H1 (cell line): ENCODE measurements around the gene TRIM38. TPM values are rescaled to one million over a fixed set of nuclear protein-coding genes. Genes with fewer than 3 reads are reported as not detected.

ENCODE experiments used
- CTCF ChIA-PET: fragments of 300-600 bp; sonication (Branson Sonifier 250); formaldehyde crosslinking; loops from one replicate; lab custom pipeline; 2021; ENCODE audit not compliant: partially characterized antibody; lab: Charles Lee
- POLR2A ChIA-PET: fragments of 300-600 bp; sonication (Branson Sonifier 250); formaldehyde crosslinking; loops from one replicate; lab custom pipeline; 2021; ENCODE audit warnings: inconsistent platforms; ENCODE audit not compliant: partially characterized antibody; lab: Charles Lee
- DNase-seq, 2 experiments: peaks; one replicate each; pipeline versions ENCODE4 v3.0.0 to v3.0.0-alpha.2; 2010 to 2022; ENCODE audit warnings: low spot score in 2 of 2, low read depth in 1 of 2, mixed read lengths in 1 of 2
- FAIRE-seq: peaks from 2 replicates; lab custom pipeline; 2011; peaks lifted over from hg19 to GRCh38; lab: Jason Lieb, UNC
- H2AFZ ChIP-seq: 2 replicates; pipeline ENCODE4 v1.8.1; 2012; ENCODE audit warnings: low read length, inconsistent platforms
- H2AK5ac ChIP-seq: 2 replicates; pipeline ENCODE4 v1.6.1; 2013; ENCODE audit warnings: low read depth, low read length
- H2BK120ac ChIP-seq: replicated peaks from 2 replicates; pipeline ENCODE3; 2013; ENCODE audit warnings: low read depth, low read length, inconsistent platforms
- H2BK12ac ChIP-seq: 2 replicates; pipeline ENCODE4 v1.6.1; 2013; ENCODE audit warnings: low read depth, low read length
- H2BK15ac ChIP-seq: 2 replicates; pipeline ENCODE4 v1.6.1; 2013; ENCODE audit warnings: low read length
- H2BK20ac ChIP-seq: 2 replicates; pipeline ENCODE4 v1.6.1; 2013; ENCODE audit warnings: low read length
- H2BK5ac ChIP-seq: 2 replicates; pipeline ENCODE4 v1.6.1; 2013; ENCODE audit warnings: low read depth, low read length
- H3K14ac ChIP-seq: 2 replicates; pipeline ENCODE4 v1.6.1; 2013; ENCODE audit warnings: inconsistent platforms; ENCODE audit not compliant: insufficient read length
- H3K18ac ChIP-seq: 2 replicates; pipeline ENCODE4 v1.6.1; 2013; ENCODE audit warnings: low read length; ENCODE audit errors: extremely low read depth
- H3K23ac ChIP-seq: 2 replicates; pipeline ENCODE4 v1.6.1; 2013; ENCODE audit warnings: inconsistent platforms; ENCODE audit not compliant: insufficient read length
- H3K23me2 ChIP-seq: 2 replicates; pipeline ENCODE4 v1.6.1; 2013; ENCODE audit warnings: low read depth, low read length
- H3K27ac ChIP-seq: 2 replicates; pipeline ENCODE4 v1.6.1; 2011; ENCODE audit warnings: low read depth, low read length, inconsistent platforms
- H3K27me3 ChIP-seq, 4 experiments: replicated peaks in 1 of 4; 1 replicate in 1 of 4; 2 replicates in 3 of 4; pipeline versions ENCODE4 v1.6.1 to v1.8.1; 2011 to 2013; ENCODE audit warnings: low read length in 3 of 4, mild to moderate bottlenecking in 3 of 4, inconsistent platforms in 2 of 4, mixed read lengths in 2 of 4, moderate library complexity in 1 of 4; ENCODE audit not compliant: control insufficient read depth in 3 of 4, insufficient read depth in 3 of 4; ENCODE audit errors: extremely low read depth in 1 of 4
- H3K36me3 ChIP-seq, 4 experiments: 2 replicates each; pipeline versions ENCODE4 v1.6.1 to v1.8.1; 2011 to 2013; ENCODE audit warnings: mild to moderate bottlenecking in 4 of 4, low read length in 3 of 4, moderate library complexity in 2 of 4, control low read depth in 1 of 4, inconsistent platforms in 1 of 4; ENCODE audit not compliant: insufficient read depth in 4 of 4, control insufficient read depth in 2 of 4
- H3K4ac ChIP-seq: replicated peaks from 2 replicates; pipeline ENCODE3; 2013; ENCODE audit warnings: low read length, low read depth, mixed read lengths, inconsistent platforms; ENCODE audit not compliant: insufficient read length
- H3K4me1 ChIP-seq, 4 experiments: replicated peaks in 1 of 4; 1 replicate in 1 of 4; 2 replicates in 3 of 4; pipeline versions ENCODE4 v1.6.1 to v1.8.1; 2011 to 2013; ENCODE audit warnings: low read length in 3 of 4, inconsistent platforms in 2 of 4, mixed read lengths in 1 of 4; ENCODE audit not compliant: insufficient read depth in 4 of 4, control insufficient read depth in 3 of 4
- H3K4me2 ChIP-seq, 2 experiments: 2 replicates each; pipeline versions ENCODE4 v1.6.1 to v1.8.1; 2011 to 2013; ENCODE audit warnings: low read depth in 2 of 2, low read length in 2 of 2, control low read depth in 1 of 2, inconsistent platforms in 1 of 2, mild to moderate bottlenecking in 1 of 2; ENCODE audit not compliant: insufficient read depth in 1 of 2
- H3K4me3 ChIP-seq, 4 experiments: fragments of 200-600, 300-600 bp in 1 of 4; sonication (generic), shearing (Covaris generic), sonication (Bioruptor Twin) in 1 of 4; 2 replicates each; pipeline versions ENCODE4 v1.5.1 to v1.8.1; 2011 to 2016; ENCODE audit warnings: low read length in 4 of 4, low read depth in 3 of 4, control low read depth in 2 of 4, inconsistent platforms in 2 of 4, mild to moderate bottlenecking in 2 of 4, mixed read lengths in 1 of 4, moderate library complexity in 1 of 4; ENCODE audit not compliant: insufficient read depth in 2 of 4; ENCODE audit errors: extremely low read depth in 1 of 4
- H3K56ac ChIP-seq: replicated peaks from 2 replicates; pipeline ENCODE3; 2013; ENCODE audit warnings: low read depth, mild to moderate bottlenecking, mixed read lengths, low read length, inconsistent platforms; ENCODE audit not compliant: insufficient read length
- H3K79me1 ChIP-seq: 2 replicates; pipeline ENCODE4 v1.6.1; 2013; ENCODE audit warnings: low read depth, low read length, control low read depth
- H3K79me2 ChIP-seq, 2 experiments: 2 replicates each; pipeline versions ENCODE4 v1.6.1 to v1.8.1; 2012 to 2013; ENCODE audit warnings: low read length in 2 of 2, mild to moderate bottlenecking in 2 of 2, inconsistent platforms in 1 of 2; ENCODE audit not compliant: insufficient read depth in 2 of 2, control insufficient read depth in 1 of 2
- H3K9ac ChIP-seq, 4 experiments: replicated peaks in 1 of 4; 1 replicate in 1 of 4; 2 replicates in 3 of 4; pipeline versions ENCODE4 v1.6.1 to v1.8.1; 2011 to 2013; ENCODE audit warnings: low read depth in 3 of 4, low read length in 3 of 4, control low read depth in 2 of 4, mild to moderate bottlenecking in 2 of 4, moderate library complexity in 2 of 4, inconsistent platforms in 1 of 4; ENCODE audit errors: extremely low read depth in 1 of 4
- H3K9me3 ChIP-seq, 2 experiments: 2 replicates each; pipeline versions ENCODE4 v1.6.1 to v1.8.1; 2012 to 2013; ENCODE audit warnings: mild to moderate bottlenecking in 2 of 2, moderate library complexity in 2 of 2, control low read depth in 1 of 2, inconsistent platforms in 1 of 2, low read depth in 1 of 2, low read length in 1 of 2, mixed read lengths in 1 of 2; ENCODE audit not compliant: insufficient read depth in 2 of 2
- H4K20me1 ChIP-seq, 2 experiments: replicated peaks in 1 of 2; 2 replicates each; pipeline versions ENCODE3 to v1.8.1; 2011 to 2013; ENCODE audit warnings: inconsistent platforms in 2 of 2, low read length in 2 of 2, mild to moderate bottlenecking in 1 of 2; ENCODE audit not compliant: insufficient read depth in 2 of 2, control insufficient read depth in 1 of 2
- H4K5ac ChIP-seq: 2 replicates; pipeline ENCODE4 v1.6.1; 2013; ENCODE audit warnings: low read length, low read depth, mixed read lengths, inconsistent platforms; ENCODE audit not compliant: insufficient read length
- H4K8ac ChIP-seq: 2 replicates; pipeline ENCODE4 v1.8.0; 2013; ENCODE audit warnings: mild to moderate bottlenecking, moderate library complexity, low read length, inconsistent platforms; ENCODE audit not compliant: insufficient read depth; ENCODE audit errors: extremely low read depth
- H4K91ac ChIP-seq: replicated peaks from 2 replicates; pipeline ENCODE3; 2013; ENCODE audit warnings: low read length, mixed read lengths, inconsistent platforms; ENCODE audit not compliant: insufficient read length
- BCL11A ChIP-seq, 2 experiments: IDR thresholded peaks; one replicate each; pipeline ENCODE4 v1.6.1; 2011; ENCODE audit warnings: low read depth in 2 of 2, low read length in 2 of 2, mild to moderate bottlenecking in 2 of 2
- CREB1 ChIP-seq: IDR thresholded peaks from 2 replicates; pipeline ENCODE4 v1.6.1; 2012; ENCODE audit warnings: inconsistent platforms
- EGR1 ChIP-seq: IDR thresholded peaks from 2 replicates; pipeline ENCODE4 v1.6.1; 2011; ENCODE audit warnings: low read depth, low read length, borderline replicate concordance
- JUN ChIP-seq: IDR thresholded peaks from 2 replicates; pipeline ENCODE4 v1.6.1; 2011; ENCODE audit warnings: low read depth, mild to moderate bottlenecking, improper control_type of control experiment, low read length
- JUND ChIP-seq: IDR thresholded peaks from 2 replicates; pipeline ENCODE4 v1.6.1; 2011; ENCODE audit warnings: mild to moderate bottlenecking, improper control_type of control experiment, low read length
- KDM5A ChIP-seq: fragments of 200-600 bp; IDR thresholded peaks from 2 replicates; pipeline ENCODE4 v1.7.1; 2012; ENCODE audit warnings: mild to moderate bottlenecking, low read length, inconsistent platforms, mixed read lengths
- NRF1 ChIP-seq: IDR thresholded peaks from 2 replicates; pipeline ENCODE4 v1.6.1; 2011; ENCODE audit warnings: mild to moderate bottlenecking, low read depth, low read length, improper control_type of control experiment
- PHF8 ChIP-seq: fragments of 200-600 bp; sonication (generic); conservative IDR thresholded peaks from 2 replicates; pipeline ENCODE4 v1.7.1; 2012; ENCODE audit warnings: low read depth, mild to moderate bottlenecking, inconsistent platforms, low read length, moderate library complexity
- SIRT6 ChIP-seq: IDR thresholded peaks from one replicate; pipeline ENCODE4 v1.7.1; 2012; ENCODE audit warnings: low read length, inconsistent platforms
- SP4 ChIP-seq: IDR thresholded peaks from 2 replicates; pipeline ENCODE4 v1.6.1; 2012; ENCODE audit warnings: low read length, inconsistent platforms
- TCF12 ChIP-seq: IDR thresholded peaks from 2 replicates; pipeline ENCODE4 v1.6.1; 2011; ENCODE audit warnings: low read depth, mild to moderate bottlenecking, low read length
- WGBS, 2 experiments: shearing (Covaris generic) in 1 of 2; methylation state at CpG; one replicate each; pipeline versions ENCODE4 v1.1.6 to v1.1.7; 2013 to 2015; ENCODE audit warnings: low lambda C conversion rate in 2 of 2, mixed read lengths in 2 of 2, inconsistent platforms in 1 of 2, low coverage in 1 of 2, missing lambda C conversion rate in 1 of 2; ENCODE audit not compliant: insufficient replicate concordance in 2 of 2, insufficient coverage in 1 of 2, insufficient read length in 1 of 2; ENCODE audit errors: extremely low coverage in 1 of 2, missing lambda C conversion rate in 1 of 2; 5-methylcytosine and 5-hydroxymethylcytosine counted together
- polyA plus RNA-seq, 7 experiments: library from polyadenylated mRNA; depleted of rRNA in 3 of 7; stranded (reverse) in 5 of 7; unstranded in 2 of 7; fragments of >200 nt in 5 of 7; fragments of 200-250 nt in 2 of 7; gene quantifications; 1 replicate in 5 of 7; 2 replicates in 1 of 7; 4 replicates in 1 of 7; pipeline versions ENCODE4 v1.2.1 to v1.2.3, GENCODE V29; 2011 to 2013; ENCODE audit warnings: missing spikeins in 2 of 7, mixed read lengths in 2 of 7
- total RNA-seq: library from RNA; stranded (reverse); fragmentation: NEBNext Ultra II Directional; extraction: Animal tissue kit (Norgen Biotek cat#: 25700); gene quantifications from 2 replicates; pipeline ENCODE4 v1.2.1, GENCODE V29; 2021
- TF ChIP-seq, protein P1 (sequence below): IDR thresholded peaks from 2 replicates; pipeline ENCODE4 v1.6.1; 2012; ENCODE audit warnings: low read length, inconsistent platforms

The TRIM38 gene
- total and polyA plus RNA-seq, 2 of the 8 experiments (the other 6 are each of a cell fraction or from before 2014, with no cell fraction given): 0.43 to 0.56 TPM

DNA sequence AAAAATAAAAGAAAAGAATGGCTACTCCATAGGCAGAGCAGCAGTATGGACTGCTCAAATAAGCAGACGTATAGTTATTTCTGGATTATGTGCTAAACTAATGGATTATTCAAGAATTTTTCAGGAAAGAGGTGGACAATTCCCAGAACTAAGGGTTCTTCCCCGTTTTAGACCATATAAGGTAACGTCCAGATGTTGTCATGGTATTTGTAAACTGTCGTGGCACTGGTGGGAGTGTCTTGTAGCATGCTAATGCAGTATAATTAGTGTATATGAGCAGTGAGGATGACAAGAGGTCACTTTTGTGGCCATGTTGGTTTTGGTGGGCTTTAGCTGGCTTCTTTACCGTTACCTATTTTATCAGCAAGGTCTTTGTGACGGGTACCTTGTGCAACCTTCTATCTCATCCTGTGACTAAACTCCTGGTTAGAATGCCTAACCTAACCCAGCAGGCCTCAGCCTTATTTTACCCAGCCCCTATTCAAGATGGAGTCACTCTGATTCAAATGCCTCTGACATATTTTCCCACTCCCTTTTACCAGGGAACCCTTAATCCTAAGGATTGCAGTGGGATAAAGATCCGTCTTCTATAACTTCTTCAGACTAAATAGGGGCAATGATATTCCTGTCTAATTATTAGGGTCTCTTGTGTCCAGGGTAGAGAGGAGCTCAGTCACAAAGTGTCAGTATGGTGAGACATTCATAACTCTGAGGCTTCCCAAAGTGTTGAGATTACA lies 11.1 kb upstream of the TRIM38 start:
- Histone ChIP-seq H3K36me3 (no peaks in the 10 kb centered on the region), H3K4ac (no peak overlapping the region), H2AK5ac (no peak overlapping the region), H4K8ac (no peak overlapping the region), H3K79me2 (no peaks in the 10 kb centered on the region), H2BK5ac (no peak overlapping the region), H2BK12ac (no peak overlapping the region), H4K20me1 (no peaks in the 10 kb centered on the region), H2AFZ (no peak overlapping the region), H2BK120ac (no peak overlapping the region), H3K23me2 (no peaks in the 10 kb centered on the region), H3K9me3 (no peaks in the 10 kb centered on the region), H2BK15ac (no peak overlapping the region), H3K27ac (no peak overlapping the region), H4K5ac (no peak overlapping the region), H4K91ac (no peak overlapping the region), H3K18ac (no peak overlapping the region), H3K4me3 (no peak overlapping the region), H3K27me3 (no peaks in the 10 kb centered on the region), H3K4me2 (no peak overlapping the region), H3K4me1 (no peaks in the 10 kb centered on the region), H3K23ac (no peak overlapping the region), H3K56ac (no peak overlapping the region), H3K79me1 (no peaks in the 10 kb centered on the region), H3K14ac (no peak overlapping the region), H3K9ac (no peak overlapping the region), H2BK20ac (no peak overlapping the region)
- ChIA-PET POLR2A (no interaction called here), CTCF (interaction anchor here (0.6 kb wide), 1 partner anchor 341 kb away, joined by 5 read pairs; no protein-coding TSS in a partner anchor)
- 87% methylated on average over 7 of the region's 7 CpGs; no CpG with 5 or more reads in 1 of the 2 experiments for WGBS, 2 experiments
- FAIRE-seq (no peak), DNase-seq (no peak)
- TF ChIP-seq TCF12: no peak
- no peak for TF ChIP-seq JUND
- TF ChIP-seq BCL11A (IDR thresholded peaks at IDR 0.05; ENCODE audit: low read depth in 2 of 2, low read length in 2 of 2): no peak
- no peak for TF ChIP-seq SP4
- no peak for TF ChIP-seq CREB1
- no peak for TF ChIP-seq KDM5A
- TF ChIP-seq, protein P1, sequence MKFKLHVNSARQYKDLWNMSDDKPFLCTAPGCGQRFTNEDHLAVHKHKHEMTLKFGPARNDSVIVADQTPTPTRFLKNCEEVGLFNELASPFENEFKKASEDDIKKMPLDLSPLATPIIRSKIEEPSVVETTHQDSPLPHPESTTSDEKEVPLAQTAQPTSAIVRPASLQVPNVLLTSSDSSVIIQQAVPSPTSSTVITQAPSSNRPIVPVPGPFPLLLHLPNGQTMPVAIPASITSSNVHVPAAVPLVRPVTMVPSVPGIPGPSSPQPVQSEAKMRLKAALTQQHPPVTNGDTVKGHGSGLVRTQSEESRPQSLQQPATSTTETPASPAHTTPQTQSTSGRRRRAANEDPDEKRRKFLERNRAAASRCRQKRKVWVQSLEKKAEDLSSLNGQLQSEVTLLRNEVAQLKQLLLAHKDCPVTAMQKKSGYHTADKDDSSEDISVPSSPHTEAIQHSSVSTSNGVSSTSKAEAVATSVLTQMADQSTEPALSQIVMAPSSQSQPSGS: no peak
- TF ChIP-seq JUN: no peak
- TF ChIP-seq PHF8: no peak
- TF ChIP-seq NRF1: no peak
- no peak for TF ChIP-seq SIRT6
- TF ChIP-seq EGR1: no peak
